NCI-H446 (cell line): ENCODE results near the gene MROH8.
"Not testable (repeated sequence)": the region's sequence is repeated elsewhere in the genome, so short reads cannot be mapped to it uniquely, and the experiment has no call there.

ENCODE experiments used
- DNase-seq, 2 experiments: peaks; one replicate each; lab custom pipeline; 2025; lab: John Stamatoyannopoulos, UW

MROH8 gene

DNA sequence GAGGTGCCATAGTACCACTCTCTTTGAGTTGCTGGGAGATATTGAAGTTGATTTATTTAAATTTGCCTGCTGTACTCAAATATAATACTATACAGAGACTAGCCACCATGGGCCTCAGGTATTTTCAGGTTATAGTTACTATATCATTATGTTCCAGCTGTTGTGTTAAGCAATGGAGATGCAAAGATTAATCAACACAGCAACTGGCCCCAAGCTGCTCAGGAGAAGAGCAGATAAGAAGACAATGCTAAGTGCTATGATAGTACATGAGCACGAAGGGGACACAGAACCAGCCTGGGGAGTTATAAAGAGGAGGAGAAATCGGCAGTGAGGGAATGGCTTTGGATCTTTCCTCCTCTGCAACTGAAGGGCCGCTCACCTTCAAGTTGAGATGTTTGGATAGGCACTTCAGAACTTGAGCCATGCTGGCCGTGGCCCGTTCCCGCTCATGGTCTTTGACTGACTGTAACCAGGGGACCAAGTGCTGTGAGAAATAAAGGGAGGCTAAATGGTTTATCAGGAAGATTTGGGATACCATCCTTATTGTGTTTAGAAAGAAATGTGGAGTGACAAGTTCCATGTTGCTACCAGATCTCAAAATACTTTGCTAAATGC is 24.6 kb downstream of the MROH8 start:
- DNase-seq = no peak

DNA sequence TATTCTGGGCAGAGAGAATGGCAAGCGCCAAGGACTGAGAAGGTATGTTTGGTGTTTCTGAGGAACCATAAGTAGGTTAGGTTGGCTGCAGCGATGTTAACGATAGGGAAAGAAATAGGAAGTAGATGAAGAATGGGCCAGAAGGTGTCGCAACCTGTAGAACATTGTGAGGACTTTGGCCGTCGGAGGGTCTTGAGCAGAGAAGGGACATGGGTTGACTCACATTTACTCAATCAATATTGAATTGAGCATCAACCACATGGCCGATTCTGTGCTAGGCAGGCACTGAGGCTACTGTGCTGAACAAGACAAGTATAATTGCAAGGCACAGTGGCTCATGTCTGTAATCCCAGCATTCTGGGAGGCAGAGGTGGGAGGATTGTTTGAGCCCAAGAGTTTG is 27.1 kb downstream of the MROH8 start:
- DNase-seq = no peak

DNA sequence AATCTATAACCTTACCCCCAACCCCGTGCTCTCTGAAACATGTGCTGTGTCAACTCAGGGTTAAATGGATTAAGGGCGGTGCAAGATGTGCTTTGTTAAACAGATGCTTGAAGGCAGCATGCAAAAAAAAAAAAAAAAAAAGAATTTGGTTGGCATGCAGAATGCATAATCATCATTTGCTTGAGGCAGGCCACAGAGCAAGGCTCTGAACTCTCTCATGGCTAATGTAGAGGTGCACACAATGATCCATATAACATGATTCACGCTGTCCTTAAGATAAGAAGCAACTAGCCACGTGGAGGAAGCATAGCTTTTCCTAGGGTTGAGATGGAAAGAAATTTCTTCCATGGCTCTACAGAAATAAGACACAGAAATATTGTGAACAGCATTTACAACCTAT is 27.8 kb downstream of the MROH8 start:
- DNase-seq = no peak

DNA sequence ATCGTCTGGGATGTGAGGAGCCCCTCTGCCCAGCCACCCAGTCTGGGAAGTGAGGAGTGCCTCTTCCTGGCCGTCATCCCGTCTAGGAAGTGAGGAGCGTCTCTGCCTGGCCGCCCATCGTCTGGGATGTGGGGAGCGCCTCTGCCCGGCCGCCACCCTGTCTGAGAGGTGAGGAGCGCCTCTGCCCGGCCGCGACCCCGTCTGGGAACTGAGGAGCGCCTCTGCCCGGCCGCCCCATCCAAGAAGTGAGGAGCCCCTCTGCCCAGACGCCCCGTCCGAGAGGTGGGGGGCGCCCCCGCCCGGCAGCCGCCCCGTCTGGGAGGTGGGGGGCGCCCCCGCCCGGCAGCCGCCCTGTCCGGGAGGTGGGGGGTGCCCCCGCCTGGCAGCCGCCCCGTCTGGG is 28.5 kb downstream of the MROH8 start:
- not testable (repeated sequence) for DNase-seq

DNA sequence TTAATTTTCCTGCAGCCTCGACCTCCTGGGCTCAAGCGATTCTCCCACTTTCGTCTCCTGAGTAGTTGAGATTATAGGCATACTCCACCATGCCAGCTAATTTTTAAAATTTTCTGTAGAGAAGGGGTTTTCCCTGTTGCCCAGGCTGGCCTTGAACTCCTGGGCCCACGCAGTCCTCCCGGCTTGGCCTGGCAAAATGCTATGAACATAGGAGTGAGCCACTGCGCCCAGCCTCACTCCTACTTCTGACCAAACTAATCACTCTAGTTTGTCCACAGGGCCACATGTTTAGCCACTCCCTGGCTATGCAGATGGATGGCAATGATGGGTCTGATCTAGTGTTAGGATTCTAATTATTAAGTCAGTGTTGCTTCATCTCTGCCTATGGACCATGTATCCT is 32.1 kb downstream of the MROH8 start:
- DNase-seq = no peak

DNA sequence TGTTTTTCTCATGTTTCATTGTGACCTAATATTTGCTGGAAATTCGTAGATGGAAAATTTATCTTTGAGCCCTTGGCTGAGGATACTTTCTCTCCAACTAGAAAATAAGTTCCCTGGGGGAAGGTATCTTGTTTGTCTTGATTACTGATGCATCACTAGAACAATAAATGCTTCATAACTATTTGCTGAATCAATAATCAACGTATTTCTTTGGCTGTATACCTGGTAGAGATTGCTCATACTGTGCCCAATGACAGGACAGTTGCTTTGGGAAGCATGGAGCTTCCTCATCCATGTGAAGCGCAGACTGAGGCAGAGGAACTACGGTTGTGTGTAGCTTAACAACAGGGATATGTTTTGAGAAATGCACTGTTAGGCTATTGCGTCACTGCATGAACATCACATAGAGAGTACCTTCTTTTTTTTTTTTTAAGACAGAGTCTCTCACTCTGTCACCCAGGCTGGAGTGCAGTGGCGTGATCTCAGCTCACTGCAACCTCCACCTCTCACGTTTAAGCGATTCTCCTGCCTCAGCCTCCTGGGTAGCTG is 34.4 kb downstream of the MROH8 start:
- no peak for DNase-seq

DNA sequence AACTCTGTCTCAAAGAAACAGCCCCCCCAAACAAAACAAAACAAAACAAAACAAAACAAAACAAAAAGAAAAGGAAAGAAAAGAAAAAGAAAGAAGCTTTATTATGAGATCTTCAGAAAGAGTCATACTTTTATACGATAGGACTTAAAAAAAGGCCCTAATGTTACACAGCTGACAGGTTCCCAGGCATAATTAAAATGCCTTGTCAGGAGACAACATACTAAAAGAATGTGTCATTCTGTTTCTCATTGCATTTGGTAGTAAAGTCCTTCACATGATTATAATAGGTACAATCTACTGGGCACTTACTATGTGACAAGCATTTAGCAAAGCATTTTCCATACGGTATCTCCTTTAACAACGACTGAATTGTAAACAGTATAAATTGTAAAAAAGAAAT is 36.6 kb downstream of the MROH8 start:
- DNase-seq = no peak

DNA sequence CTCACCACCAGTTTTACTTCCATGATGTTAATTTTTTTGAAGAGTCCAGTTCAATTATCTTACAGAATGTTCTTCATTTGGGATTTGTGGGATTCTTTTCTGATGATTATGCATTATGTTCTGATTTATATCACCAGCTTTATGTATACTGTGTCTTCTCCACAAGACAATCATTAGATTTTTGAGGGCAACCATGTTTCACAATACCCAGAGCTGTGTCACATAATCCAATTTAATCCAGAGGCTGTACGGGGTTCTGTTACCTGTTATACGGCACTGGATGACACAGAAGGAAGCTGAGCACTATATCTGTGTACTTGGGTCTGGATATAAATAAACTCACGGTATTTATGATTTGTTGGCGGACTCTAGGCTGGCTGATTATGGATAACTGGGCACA is 41.8 kb downstream of the MROH8 start:
- DNase-seq = no peak

DNA sequence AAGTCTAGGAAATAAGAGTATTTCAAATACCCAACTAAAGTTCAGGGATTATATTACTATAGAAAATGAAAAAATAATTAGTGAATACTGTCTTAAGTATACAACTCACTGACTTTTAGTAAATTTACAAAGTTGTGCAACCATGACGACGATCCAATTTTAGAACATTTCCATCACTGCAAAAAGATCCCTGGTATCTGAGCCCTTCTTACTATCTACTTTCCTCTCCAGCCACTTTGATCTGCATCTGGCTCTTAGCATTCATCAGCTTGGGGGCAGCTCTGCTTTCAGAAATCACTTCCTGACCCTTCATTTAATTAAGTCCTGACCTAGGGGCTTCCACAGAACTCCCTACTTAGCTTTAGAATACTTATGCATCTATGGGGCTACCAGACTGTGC is 45.4 kb downstream of the MROH8 start:
- no peak for DNase-seq

DNA sequence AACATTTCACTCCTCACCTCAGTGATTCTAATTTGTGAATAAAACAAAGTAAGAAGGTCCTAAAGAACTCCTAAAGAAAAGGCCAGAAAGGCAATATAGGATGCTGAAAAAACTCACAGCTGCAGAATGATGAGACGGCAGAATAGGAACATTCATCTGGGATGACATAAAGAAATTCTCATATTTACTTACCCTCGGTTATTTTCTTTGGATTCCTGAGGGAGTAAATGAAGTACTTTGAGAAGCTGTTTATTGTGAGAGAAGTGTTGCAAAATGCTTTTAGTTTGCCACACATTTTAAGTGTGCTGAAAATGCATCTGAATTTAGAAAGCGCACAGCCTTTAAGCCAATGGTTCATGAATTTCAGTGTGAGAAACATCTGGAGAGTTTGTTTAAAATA is 47.9 kb downstream of the MROH8 start:
- DNase-seq = no peak

DNA sequence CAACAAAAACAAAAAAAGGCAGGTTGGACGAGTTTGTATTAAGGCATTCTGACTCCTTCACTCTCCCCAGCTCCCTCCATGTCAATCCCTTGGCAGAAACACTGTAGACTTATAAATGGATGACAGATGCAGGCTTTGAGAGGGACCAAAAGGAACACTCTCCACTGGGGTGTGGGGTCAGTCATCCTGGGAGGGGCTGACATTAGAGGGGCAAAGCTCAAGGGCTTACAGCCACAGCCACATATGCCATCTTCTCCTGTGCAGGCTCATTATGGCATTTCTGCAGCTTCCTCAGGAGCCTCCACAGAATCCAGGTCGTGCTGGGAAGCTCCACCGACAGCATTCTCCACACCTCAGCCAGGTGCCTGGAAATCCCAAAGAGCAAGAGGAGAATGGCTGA is 50.5 kb downstream of the MROH8 start:
- DNase-seq = no peak

DNA sequence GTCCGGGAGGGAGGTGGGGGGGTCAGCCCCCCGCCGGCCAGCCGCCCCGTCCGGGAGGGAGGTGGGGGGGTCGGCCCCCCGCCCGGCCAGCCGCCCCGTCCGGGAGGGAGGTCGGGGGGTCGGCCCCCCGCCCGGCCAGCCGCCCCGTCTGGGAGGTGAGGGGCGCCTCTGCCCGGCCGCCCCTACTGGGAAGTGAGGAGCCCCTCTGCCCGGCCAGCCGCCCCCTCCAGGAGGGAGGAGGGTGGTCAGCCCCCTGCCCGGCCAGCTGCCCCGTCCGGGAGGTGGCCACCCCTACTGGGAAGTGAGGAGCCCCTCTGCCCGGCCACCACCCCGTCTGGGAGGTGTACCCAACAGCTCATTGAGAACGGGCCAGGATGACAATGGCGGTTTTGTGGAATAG is 53.1 kb downstream of the MROH8 start:
- not testable (repeated sequence) for DNase-seq

DNA sequence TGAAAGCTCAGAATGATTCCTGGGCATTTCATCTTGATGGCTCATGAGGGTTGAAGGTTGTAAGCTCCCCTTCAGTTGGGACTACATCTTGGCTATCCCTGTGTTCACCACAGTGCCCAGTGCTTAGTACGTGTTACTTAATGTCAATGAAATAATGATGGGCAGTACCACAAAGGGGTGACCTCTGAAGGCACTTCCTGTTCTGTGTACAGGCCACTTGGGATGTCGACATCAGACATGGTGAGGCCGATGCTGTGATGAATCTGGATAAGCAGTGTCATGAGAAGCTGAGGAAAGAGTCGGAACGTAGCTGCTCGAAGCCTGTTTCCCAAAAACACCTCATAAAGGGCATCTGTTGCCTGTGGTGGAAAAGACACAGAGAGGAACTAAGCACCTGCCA is 55.9 kb downstream of the MROH8 start:
- no peak for DNase-seq

DNA sequence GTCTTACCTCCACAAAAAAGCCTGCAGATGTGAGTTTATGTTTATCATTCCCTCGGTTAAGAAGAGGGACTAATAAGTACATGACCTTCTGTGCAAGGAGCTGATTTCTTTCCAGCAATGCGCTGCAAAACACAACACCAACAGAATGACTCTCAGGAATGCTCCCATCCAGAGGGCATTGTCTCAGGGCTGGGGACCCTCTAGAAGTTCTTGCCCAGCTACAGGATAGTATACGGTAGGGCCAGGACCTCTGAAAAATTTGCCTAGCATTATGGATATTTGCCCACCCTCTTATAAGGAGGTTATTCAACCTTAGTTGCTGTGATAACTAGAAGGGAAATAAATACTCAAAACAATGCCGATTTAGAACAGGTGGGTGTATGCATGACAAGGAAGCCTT is 58.9 kb downstream of the MROH8 start:
- DNase-seq = no peak

DNA sequence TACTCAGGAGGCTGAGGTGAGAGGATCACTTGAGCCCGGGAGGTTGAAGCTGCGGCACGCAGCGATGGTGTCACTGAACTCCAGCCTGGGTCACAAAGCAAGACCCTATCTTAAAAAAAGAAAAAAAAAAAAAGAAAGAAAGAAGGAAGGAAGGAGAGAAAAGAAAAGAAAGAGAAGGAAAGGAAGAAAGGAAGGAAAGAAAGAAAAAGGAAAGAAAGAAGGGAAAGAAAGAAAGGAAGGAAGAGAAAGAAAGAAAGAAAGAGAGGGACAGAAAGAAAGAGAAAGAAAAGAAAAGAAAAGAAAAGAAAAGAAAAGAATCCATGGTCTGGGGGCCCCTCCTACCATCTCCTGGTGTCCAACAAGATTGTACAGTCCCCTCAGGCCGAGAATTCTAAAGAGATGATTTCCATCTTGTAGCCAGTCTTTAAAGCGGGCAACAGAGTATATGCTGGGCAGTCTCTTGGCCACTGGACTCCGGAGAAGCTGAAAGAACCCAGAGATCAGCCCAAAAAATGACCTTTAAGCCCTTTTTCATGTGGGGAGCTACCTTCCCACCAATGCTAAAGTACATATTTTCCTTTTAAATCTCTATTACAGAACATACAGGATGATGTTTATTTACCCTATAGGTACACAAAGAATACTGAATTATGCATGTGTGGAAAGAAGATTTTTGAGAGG is 59.9 kb downstream of the MROH8 start:
- no peak for DNase-seq

DNA sequence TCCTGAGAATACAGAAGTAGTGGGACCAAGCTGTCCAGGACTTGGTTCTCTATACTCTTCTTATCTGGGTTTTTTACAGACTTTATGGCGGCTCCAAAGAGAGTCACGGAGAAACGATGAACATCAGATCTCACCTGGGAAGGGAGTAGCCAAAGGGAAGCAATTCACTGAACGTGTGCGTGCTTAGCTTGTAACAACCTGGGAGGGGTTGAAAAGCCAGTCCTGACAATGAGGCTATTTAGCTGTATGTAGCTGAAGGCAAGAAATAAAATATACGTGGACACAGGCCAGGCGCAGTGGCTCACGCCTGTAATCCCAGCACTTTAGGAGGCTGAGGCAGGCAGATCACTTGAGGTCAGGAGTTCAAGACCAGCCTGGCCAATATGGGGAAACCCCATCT is 65.3 kb downstream of the MROH8 start:
- no peak for DNase-seq

DNA sequence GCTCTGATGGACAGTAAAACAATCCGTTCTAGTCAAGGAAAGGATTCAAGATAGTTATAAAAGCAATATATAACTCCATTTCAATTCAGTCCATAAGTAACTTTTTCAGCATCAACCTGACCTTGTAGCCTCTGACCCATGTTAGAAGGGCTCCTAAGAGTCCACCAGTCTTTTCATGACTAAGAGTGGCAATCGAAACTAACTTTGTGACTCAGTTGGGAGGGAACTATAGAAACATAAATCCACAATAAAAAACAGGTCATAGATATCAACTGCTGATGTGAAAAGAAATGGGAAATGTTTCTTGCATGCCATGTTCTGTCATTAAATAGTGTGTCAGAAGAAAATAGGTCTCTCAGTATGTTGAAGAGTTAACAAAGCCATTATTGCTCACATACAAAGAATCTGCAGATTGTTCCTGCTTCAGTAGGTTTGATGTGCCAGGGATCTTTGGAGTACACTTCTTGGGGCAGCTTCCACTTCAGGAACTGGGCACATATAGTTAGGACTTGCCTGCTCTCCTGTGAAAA is 67.4 kb downstream of the MROH8 start:
- no peak for DNase-seq

DNA sequence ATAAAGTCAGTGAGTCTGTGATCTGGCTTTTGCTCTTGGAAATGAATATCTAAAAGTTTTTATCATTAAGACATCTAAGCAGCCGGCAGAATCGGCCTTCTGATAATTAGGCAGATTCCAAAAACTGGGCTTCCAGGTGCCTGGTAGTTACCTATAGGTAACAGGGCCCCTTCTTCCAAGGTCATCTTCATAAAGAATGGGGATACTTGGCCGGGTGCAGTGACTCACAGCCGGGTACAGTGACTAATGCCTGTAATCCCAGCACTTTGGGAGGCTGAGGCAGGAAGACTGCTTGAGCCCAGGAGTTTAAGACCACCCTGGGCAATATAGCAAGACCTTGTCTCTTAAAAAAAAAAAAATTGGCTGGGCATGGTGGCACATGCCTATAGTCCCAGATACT is 70.7 kb downstream of the MROH8 start:
- DNase-seq = no peak

DNA sequence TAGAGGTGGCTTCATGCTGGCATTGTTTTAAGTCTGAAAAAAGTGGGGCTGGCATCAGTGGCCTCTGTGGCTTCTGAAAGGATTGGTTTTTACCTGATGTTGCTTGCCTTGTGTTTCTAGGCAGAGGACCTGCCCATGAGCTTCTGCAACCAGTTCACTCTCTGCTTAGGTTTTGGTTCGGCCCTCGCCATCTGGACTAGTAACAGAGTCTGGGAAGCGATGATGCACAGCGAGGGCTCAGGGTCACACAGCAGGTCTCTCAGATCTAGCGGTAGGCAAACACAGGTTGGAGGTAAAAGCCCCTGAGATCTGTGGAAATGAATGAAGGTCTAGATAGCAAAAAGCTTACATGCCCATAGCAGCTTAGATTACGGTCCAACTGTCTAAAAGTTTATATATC is 76.8 kb downstream of the MROH8 start:
- DNase-seq = no peak

DNA sequence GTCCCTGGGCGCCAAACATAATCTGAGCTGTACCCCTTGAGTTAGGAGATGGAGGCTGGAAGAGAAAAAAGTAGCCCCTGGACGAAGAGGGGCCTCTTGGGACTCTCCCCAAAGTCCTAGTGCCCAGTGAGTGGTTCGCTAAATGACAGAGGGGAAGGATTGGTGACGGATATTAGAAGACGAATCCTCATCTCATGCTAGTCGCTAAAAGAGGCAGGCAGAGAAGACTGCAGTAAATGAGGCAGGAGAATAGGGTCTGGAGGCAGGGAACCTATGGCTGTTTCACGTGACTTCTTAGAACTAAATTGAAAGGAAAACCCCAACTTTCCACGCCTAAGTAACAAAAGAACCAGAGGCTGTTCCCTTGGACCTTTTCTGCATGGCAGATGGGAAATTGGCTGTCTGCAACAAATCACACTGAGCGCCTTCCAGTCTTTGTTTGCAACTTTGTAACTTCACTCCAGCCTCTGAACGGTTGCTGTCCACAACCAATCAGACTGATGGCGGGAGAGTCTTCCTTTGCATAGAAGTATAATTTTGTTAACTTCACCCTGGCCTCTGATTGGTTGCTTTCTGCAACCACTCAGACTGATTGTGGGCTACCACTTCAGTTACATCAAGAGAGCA is 82.8 kb downstream of the MROH8 start:
- DNase-seq = no peak

DNA sequence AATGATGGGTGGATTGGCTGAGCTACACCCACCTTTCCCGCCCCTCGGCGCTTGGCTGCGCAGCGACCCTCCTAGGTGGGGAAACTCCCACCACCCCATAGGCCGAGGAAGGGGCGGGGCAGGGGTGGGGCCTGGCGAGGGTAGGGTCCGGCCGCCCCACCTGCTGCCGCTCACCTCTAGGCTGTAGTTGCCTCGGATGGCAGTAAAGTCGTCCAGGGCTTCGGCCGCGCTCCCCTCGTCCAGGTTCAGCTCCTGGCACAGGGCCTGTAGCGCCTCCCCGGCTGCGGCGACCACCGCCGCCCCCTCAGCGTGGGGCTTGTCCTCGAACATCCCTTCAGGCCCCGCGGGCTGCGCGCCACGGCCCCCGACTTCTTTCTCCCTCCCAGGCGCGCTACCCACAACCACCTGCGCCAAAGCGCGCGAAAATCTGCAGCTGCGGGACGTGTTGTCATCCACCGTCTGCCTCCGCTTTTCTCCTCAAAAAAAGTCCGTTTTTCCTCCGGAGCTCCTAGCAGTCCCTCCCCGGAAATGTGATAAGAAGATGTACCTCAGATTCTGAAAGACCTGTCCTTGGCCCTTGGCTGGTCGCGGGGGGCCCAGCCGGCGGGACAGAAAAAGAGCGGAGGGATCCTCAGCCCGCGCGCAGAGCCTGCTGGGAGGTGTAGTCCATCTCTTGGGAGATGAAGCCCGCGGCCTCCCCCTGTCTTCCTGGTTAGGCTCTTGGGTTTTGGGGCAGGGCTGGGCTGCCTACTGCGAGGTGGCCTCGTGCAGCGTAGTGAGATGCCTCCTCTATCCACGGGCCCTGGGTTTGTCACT is 83.5 kb downstream of the MROH8 start, which contains the start of gene RBL1:
TSS of gene RBL1 (minus strand) at position 399 of the 816 bp plus-strand sequence. CDS start at position 330, 69 bp downstream.
- peak; percentile 85 to 93 for DNase-seq

DNA sequence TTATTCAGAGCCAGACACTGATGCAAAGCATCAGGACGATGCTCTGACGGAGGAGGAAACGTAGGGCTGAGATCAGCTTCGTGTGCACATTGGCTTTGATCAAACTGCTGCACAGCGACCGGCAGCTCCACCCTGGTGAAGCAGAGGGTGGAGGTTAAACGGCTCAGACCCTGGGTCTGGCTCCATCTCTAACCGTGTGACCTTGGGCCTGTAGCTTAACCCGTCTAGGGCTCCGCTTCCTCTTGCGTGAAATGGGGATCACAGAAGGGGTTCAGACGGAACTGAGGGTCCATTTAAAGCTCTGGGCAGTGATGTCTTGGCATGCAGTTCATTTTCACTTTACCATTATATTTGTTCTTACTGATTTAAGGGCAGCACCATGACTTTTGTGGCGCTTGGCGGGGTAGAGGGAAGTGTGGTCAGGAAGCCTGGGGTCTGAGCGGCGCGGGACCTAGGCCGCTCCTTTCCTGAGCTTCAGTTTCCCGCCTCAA is 84.2 kb downstream of the MROH8 start:
- DNase-seq = no peak
